ENCODE measurements around the gene SLC38A8.

The SLC38A8 gene

GRCh38 chr16:83994087-83994486 is 48.5 kb downstream of the SLC38A8 start:
- no peak for DNase-seq

GRCh38 chr16:83992624-83993023 is 50.0 kb downstream of the SLC38A8 start:
- no peak for DNase-seq

GRCh38 chr16:83990492-83990891 is 52.1 kb downstream of the SLC38A8 start:
- no peak for DNase-seq

GRCh38 chr16:83989300-83989699 is 53.3 kb downstream of the SLC38A8 start:
- DNase-seq: no peak

- DNase-seq: no peak
Observed at GRCh38 chr16:83983491-83983890, 59.1 kb downstream of the SLC38A8 start.

GRCh38 chr16:83981799-83982198 is 60.8 kb downstream of the SLC38A8 start:
- DNase-seq: no peak

GRCh38 chr16:83980794-83981193 is 61.8 kb downstream of the SLC38A8 start:
- DNase-seq: no peak

GRCh38 chr16:83979441-83979840 is 63.2 kb downstream of the SLC38A8 start:
- no peak for DNase-seq

- no peak for DNase-seq
Observed at GRCh38 chr16:83978401-83978904, 64.1 kb downstream of the SLC38A8 start.

- no peak for DNase-seq
Observed at GRCh38 chr16:83977056-83977815, 65.4 kb downstream of the SLC38A8 start.

- no peak for DNase-seq
Observed at GRCh38 chr16:83975590-83976260, 66.9 kb downstream of the SLC38A8 start.

- DNase-seq: no peak
Observed at GRCh38 chr16:83974475-83974874, 68.1 kb downstream of the SLC38A8 start.

- DNase-seq: no peak
Observed at GRCh38 chr16:83973581-83974385, 68.8 kb downstream of the SLC38A8 start.

GRCh38 chr16:83973077-83973476 is 69.5 kb downstream of the SLC38A8 start:
- no peak for DNase-seq

GRCh38 chr16:83972256-83973008 is 70.2 kb downstream of the SLC38A8 start:
- DNase-seq: no peak

- no peak for DNase-seq
Observed at GRCh38 chr16:83971165-83972130, 71.1 kb downstream of the SLC38A8 start.

- DNase-seq: no peak
Observed at GRCh38 chr16:83970430-83970815, 72.2 kb downstream of the SLC38A8 start.

GRCh38 chr16:83969771-83970429 is 72.7 kb downstream of the SLC38A8 start:
- DNase-seq: no peak

- no peak for DNase-seq
Observed at GRCh38 chr16:83968891-83969649, 73.5 kb downstream of the SLC38A8 start.

- no peak for DNase-seq
Observed at GRCh38 chr16:83968306-83968851, 74.2 kb downstream of the SLC38A8 start.

All from CD4-positive, alpha-beta T cell treated with Interleukin-17A for 1 hour (primary cell).